Measurements from ENCODE around the gene EIF2AK2.

EIF2AK2 gene

DNA sequence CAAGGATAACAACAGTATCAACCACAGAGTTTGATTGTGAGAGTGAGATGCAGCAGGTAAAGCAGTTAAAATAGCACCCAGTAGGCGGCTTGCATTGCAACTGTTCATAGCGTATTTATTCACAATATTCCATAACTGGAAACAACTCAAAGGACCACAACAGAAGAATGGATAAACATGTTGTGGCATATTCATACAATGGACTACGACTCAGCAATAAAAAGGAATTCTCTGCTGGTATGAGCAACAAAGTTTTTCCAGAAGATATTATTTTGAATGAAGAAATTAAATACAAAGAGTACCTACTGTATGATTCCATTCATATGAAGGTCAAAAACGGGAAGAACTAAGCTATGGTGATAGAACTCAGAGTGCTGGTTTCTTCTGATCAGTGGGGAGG is 47.3 kb downstream of the EIF2AK2 start:
- Histone ChIP-seq H3K4me1 (ENCODE audit: insufficient read depth, low read length) (no peaks in the 10 kb centered on the region), H3K9ac (ENCODE audit: low read depth, low read length) (no peak overlapping the region), H3K79me2 (ENCODE audit: insufficient read depth, low read length) (no peaks in the 10 kb centered on the region), H3K27ac (ENCODE audit: low read length) (no peak overlapping the region), H2AFZ (ENCODE audit: low read depth, low read length) (no peak overlapping the region), H3K4me3 (ENCODE audit: low read depth in 1 of 2, low read length in 2 of 2) (no peak overlapping the region), H3K36me3 (ENCODE audit: insufficient read depth, low read length) (peaks cover 86% of the 10 kb centered on the region), H4K20me1 (ENCODE audit: insufficient read depth, low read length) (no peaks in the 10 kb centered on the region), H3K9me3 (ENCODE audit: insufficient read depth, low read length, severe bottlenecking) (no peaks in the 10 kb centered on the region), H3K27me3 (ENCODE audit: insufficient read depth, low read length, poor library complexity) (no peaks in the 10 kb centered on the region), H3K4me2 (ENCODE audit: insufficient read depth, low read length) (no peak overlapping the region)
- TF ChIP-seq, protein P1, sequence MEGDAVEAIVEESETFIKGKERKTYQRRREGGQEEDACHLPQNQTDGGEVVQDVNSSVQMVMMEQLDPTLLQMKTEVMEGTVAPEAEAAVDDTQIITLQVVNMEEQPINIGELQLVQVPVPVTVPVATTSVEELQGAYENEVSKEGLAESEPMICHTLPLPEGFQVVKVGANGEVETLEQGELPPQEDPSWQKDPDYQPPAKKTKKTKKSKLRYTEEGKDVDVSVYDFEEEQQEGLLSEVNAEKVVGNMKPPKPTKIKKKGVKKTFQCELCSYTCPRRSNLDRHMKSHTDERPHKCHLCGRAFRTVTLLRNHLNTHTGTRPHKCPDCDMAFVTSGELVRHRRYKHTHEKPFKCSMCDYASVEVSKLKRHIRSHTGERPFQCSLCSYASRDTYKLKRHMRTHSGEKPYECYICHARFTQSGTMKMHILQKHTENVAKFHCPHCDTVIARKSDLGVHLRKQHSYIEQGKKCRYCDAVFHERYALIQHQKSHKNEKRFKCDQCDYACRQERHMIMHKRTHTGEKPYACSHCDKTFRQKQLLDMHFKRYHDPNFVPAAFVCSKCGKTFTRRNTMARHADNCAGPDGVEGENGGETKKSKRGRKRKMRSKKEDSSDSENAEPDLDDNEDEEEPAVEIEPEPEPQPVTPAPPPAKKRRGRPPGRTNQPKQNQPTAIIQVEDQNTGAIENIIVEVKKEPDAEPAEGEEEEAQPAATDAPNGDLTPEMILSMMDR (IDR thresholded peaks at IDR 0.05; ENCODE audit: borderline replicate concordance, extremely low read depth, low read length, poor library complexity, severe bottlenecking): no peak
- no peak for TF ChIP-seq EZH2 (IDR thresholded peaks at IDR 0.05; ENCODE audit: borderline replicate concordance, low read depth, low read length, severe bottlenecking)
- DNase-seq (no peak), ATAC-seq (ENCODE audit: insufficient read depth, low read depth) (no peak)

DNA sequence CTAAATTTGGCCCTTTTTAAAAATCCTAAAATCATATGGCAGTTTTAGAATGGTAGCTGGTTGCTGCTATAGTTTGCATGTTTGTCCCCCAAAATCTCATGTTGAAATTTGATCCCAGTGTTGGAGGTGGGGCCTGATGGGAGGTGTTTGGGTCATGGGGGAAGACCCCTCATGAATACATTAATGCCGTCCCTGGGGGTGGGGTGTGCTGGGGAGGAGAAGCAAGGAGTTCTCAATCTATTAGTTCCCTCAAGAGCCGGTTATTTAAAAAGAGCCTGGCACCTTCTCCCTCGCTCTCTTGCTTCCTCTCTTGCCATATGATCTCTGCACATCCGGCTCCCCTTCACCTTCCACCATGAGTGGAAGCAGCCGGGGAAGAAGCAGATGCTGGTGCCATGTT is 51.6 kb downstream of the EIF2AK2 start:
- H3K36me3 ChIP-seq (ENCODE audit: insufficient read depth, low read length): peaks cover 88% of the 10 kb centered on the region

DNA sequence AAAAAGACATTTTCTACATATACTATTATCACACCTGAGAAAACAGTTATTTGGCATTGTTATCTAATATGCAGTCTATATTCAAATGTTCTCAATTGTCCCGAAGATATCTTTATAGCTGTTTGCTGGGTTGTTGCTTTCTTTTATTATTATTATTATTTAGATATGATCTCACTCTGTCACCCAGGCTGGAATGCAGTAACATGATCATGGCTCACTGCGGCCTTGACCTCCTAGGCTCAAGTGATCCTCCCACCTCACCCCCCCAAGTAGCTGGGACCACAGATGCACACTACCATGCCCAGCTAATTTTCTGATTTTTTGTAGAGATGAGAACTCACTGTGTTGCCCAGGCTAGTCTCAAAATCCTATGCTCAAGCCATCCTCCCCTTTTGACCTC is 52.6 kb downstream of the EIF2AK2 start:
- Histone ChIP-seq H3K9me3 (ENCODE audit: insufficient read depth, low read length, severe bottlenecking) (no peaks in the 10 kb centered on the region), H3K27ac (ENCODE audit: low read length) (no peak overlapping the region), H3K4me2 (ENCODE audit: insufficient read depth, low read length) (no peak overlapping the region), H3K4me3 (ENCODE audit: low read depth in 1 of 2, low read length in 2 of 2) (no peak overlapping the region), H2AFZ (ENCODE audit: low read depth, low read length) (no peak overlapping the region), H3K9ac (ENCODE audit: low read depth, low read length) (no peak overlapping the region), H3K27me3 (ENCODE audit: insufficient read depth, low read length, poor library complexity) (no peaks in the 10 kb centered on the region), H3K79me2 (ENCODE audit: insufficient read depth, low read length) (no peaks in the 10 kb centered on the region), H4K20me1 (ENCODE audit: insufficient read depth, low read length) (no peaks in the 10 kb centered on the region), H3K4me1 (ENCODE audit: insufficient read depth, low read length) (no peaks in the 10 kb centered on the region), H3K36me3 (ENCODE audit: insufficient read depth, low read length) (peaks cover 88% of the 10 kb centered on the region)
- no peak for TF ChIP-seq EZH2 (IDR thresholded peaks at IDR 0.05; ENCODE audit: borderline replicate concordance, low read depth, low read length, severe bottlenecking)
- TF ChIP-seq, protein P1 (IDR thresholded peaks at IDR 0.05; ENCODE audit: borderline replicate concordance, extremely low read depth, low read length, poor library complexity, severe bottlenecking): no peak
- no peak for ATAC-seq (ENCODE audit: insufficient read depth, low read depth)
- DNase-seq: no peak

More for the DNA sequence above, 51.6 kb downstream of the EIF2AK2 start:
- H3K27me3 ChIP-seq (ENCODE audit: insufficient read depth, low read length, poor library complexity): no peaks in the 10 kb centered on the region
- no peaks in the 10 kb centered on the region for H3K9me3 ChIP-seq (ENCODE audit: insufficient read depth, low read length, severe bottlenecking)
- no peak overlapping the region for H2AFZ ChIP-seq (ENCODE audit: low read depth, low read length)
- H3K4me1 ChIP-seq (ENCODE audit: insufficient read depth, low read length): no peaks in the 10 kb centered on the region
- H3K4me3 ChIP-seq (ENCODE audit: low read depth in 1 of 2, low read length in 2 of 2): no peak overlapping the region
- no peak overlapping the region for H3K27ac ChIP-seq (ENCODE audit: low read length)
- no peak for ATAC-seq (ENCODE audit: insufficient read depth, low read depth)
- no peak for DNase-seq
- no peaks in the 10 kb centered on the region for H3K79me2 ChIP-seq (ENCODE audit: insufficient read depth, low read length)
- no peak for TF ChIP-seq EZH2 (IDR thresholded peaks at IDR 0.05; ENCODE audit: borderline replicate concordance, low read depth, low read length, severe bottlenecking)
- TF ChIP-seq, protein P1 (IDR thresholded peaks at IDR 0.05; ENCODE audit: borderline replicate concordance, extremely low read depth, low read length, poor library complexity, severe bottlenecking): no peak
- H3K4me2 ChIP-seq (ENCODE audit: insufficient read depth, low read length): no peak overlapping the region
- no peak overlapping the region for H3K9ac ChIP-seq (ENCODE audit: low read depth, low read length)
- no peaks in the 10 kb centered on the region for H4K20me1 ChIP-seq (ENCODE audit: insufficient read depth, low read length)

DNA sequence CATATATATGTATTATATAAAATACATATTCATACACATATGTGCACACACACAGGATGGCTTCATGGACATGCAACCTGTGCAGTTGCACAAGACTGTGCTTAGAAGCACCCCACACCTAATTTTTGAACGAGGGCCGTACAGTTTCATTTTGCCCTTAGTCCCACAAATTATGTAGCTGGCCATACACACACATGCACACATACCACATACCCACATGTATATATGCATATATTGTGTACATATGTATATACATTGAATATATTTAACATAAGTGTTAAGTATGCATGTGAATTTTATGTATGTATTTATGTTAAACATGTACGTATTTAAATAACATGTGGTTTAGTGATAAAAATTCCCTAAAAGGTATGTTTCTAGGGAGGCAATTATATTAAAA is 54.2 kb downstream of the EIF2AK2 start:
- no peak for DNase-seq
- ATAC-seq (ENCODE audit: insufficient read depth, low read depth): no peak
- Histone ChIP-seq H3K27me3 (ENCODE audit: insufficient read depth, low read length, poor library complexity) (no peaks in the 10 kb centered on the region), H3K36me3 (ENCODE audit: insufficient read depth, low read length) (peaks cover 81% of the 10 kb centered on the region), H3K4me2 (ENCODE audit: insufficient read depth, low read length) (no peak overlapping the region), H3K4me1 (ENCODE audit: insufficient read depth, low read length) (no peaks in the 10 kb centered on the region), H3K9ac (ENCODE audit: low read depth, low read length) (no peak overlapping the region), H3K4me3 (ENCODE audit: low read depth in 1 of 2, low read length in 2 of 2) (no peak overlapping the region), H4K20me1 (ENCODE audit: insufficient read depth, low read length) (no peaks in the 10 kb centered on the region), H3K9me3 (ENCODE audit: insufficient read depth, low read length, severe bottlenecking) (no peaks in the 10 kb centered on the region), H3K79me2 (ENCODE audit: insufficient read depth, low read length) (no peaks in the 10 kb centered on the region), H3K27ac (ENCODE audit: low read length) (no peak overlapping the region), H2AFZ (ENCODE audit: low read depth, low read length) (no peak overlapping the region)
- TF ChIP-seq, protein P1 (IDR thresholded peaks at IDR 0.05; ENCODE audit: borderline replicate concordance, extremely low read depth, low read length, poor library complexity, severe bottlenecking): no peak
- no peak for TF ChIP-seq EZH2 (IDR thresholded peaks at IDR 0.05; ENCODE audit: borderline replicate concordance, low read depth, low read length, severe bottlenecking)

Data from DND-41 (cell line).